ENCODE results near the gene SLC13A3. TPM values are rescaled to one million over a fixed set of nuclear protein-coding genes. Genes with fewer than 3 reads are reported as not detected.

Gene SLC13A3
- total RNA-seq, 1 experiment from 2014 or later = 17.5 TPM

GRCh38 chr20:46595933-46596332 is 55.3 kb downstream of the SLC13A3 start:
- H4K20me1 ChIP-seq (ENCODE audit: control insufficient read depth, insufficient read depth, insufficient read length) = no peaks in the 10 kb centered on the region
- no peak overlapping the region; the same call in 1 of the 2 replicates for H3K14ac ChIP-seq (ENCODE audit: insufficient read depth, low read length)
- H3K4me1 ChIP-seq (ENCODE audit: insufficient read depth, low read length) = peaks cover 11% of the 10 kb centered on the region; the same call in 1 of the 2 replicates
- H4K8ac ChIP-seq (replicated peaks; ENCODE audit: insufficient read length, low read depth, low read length) = no peak overlapping the region
- no peak overlapping the region for H3T11ph ChIP-seq (ENCODE audit: low read length)
- peak overlapping the region in 1 of 3 experiments; percentile 36; a peak in 1 of 7 replicates for H3K27ac Mint-ChIP-seq
- H2BK20ac ChIP-seq (ENCODE audit: low read depth, low read length, poor library complexity, severe bottlenecking) = no peak overlapping the region
- no peak overlapping the region for H2BK12ac ChIP-seq (ENCODE audit: insufficient read length, low read depth, low read length)
- no peaks in the 10 kb centered on the region for H3K27me3 ChIP-seq (ENCODE audit: insufficient read depth, low read length)
- no peak overlapping the region for H3K18ac ChIP-seq (ENCODE audit: insufficient read length, low read depth, low read length)
- no peaks in the 10 kb centered on the region; the same call in 1 of the 2 replicates for H3K27me3 Mint-ChIP-seq (ENCODE audit: low read depth)
- H3K27ac ChIP-seq (ENCODE audit: insufficient read length, low read depth, low read length) = no peak overlapping the region
- H3K4ac ChIP-seq (ENCODE audit: low read depth, low read length) = no peak overlapping the region
- H2AK5ac ChIP-seq (ENCODE audit: insufficient read length, low read length) = no peak overlapping the region
- no peak overlapping the region for H3K56ac ChIP-seq (ENCODE audit: insufficient read length, low read depth, low read length)
- H2BK120ac ChIP-seq (ENCODE audit: low read depth, low read length, poor library complexity, severe bottlenecking) = no peak overlapping the region
- no peaks in the 10 kb centered on the region for H3K79me1 ChIP-seq (ENCODE audit: insufficient read depth, low read depth, low read length, poor library complexity, severe bottlenecking)
- TF ChIP-seq CTCF (conservative IDR thresholded peaks at IDR 0.05) = no peak
- peaks cover 0 to 10% (median 0%) of the 10 kb centered on the region in 3 experiments; a peak in 4 of 7 replicates for H3K36me3 Mint-ChIP-seq (ENCODE audit: insufficient read depth in 1 of 3, low read depth in 3 of 3)
- H4K5ac ChIP-seq (ENCODE audit: insufficient read length, low read depth, low read length) = no peak overlapping the region
- no peak overlapping the region for H3K23ac ChIP-seq (ENCODE audit: insufficient read length, low read depth, low read length)
- peaks cover 31 to 33% of the 10 kb centered on the region in 2 experiments for H3K4me1 Mint-ChIP-seq
- no CpG with 5 or more reads among the region's 8 CpGs for WGBS (ENCODE audit: extremely low coverage, insufficient read length, low lambda C conversion rate)
- no peaks in the 10 kb centered on the region for H3K9me3 ChIP-seq (ENCODE audit: control insufficient read depth, low read depth, low read length)
- DNase-seq = no peak
- H3K4me3 Mint-ChIP-seq = no peak overlapping the region; a peak in 1 of 5 replicates
- H3K9ac ChIP-seq (ENCODE audit: extremely low read depth, insufficient read length, low read length) = no peak overlapping the region
- no peak overlapping the region for H3K4me2 ChIP-seq (ENCODE audit: insufficient read depth, insufficient read length, low read length)
- H2BK15ac ChIP-seq (ENCODE audit: low read depth, low read length) = no peak overlapping the region
- H3K9me3 Mint-ChIP-seq = no peaks in the 10 kb centered on the region; a peak in 1 of 5 replicates
- no peak overlapping the region for H2AFZ ChIP-seq (ENCODE audit: low read length)
- H3K23me2 ChIP-seq (ENCODE audit: insufficient read length, low read depth, low read length, poor library complexity, severe bottlenecking) = no peaks in the 10 kb centered on the region
- H2BK5ac ChIP-seq (ENCODE audit: insufficient read length, low read length) = no peak overlapping the region
- no peaks in the 10 kb centered on the region for H3K79me2 ChIP-seq (ENCODE audit: insufficient read depth, low read length)
- H4K91ac ChIP-seq (ENCODE audit: insufficient read length, low read depth, low read length) = no peak overlapping the region

Measured in H9 (cell line).